ENCODE data around the gene CXCR3.

CXCR3 gene

GRCh38 chrX:71661919-71662318 lies 43.6 kb upstream of the CXCR3 start:
- H3K4me3 ChIP-seq (replicated peaks in 1 of 2; ENCODE audit: low read depth in 2 of 2, low read length in 2 of 2) = no peak overlapping the region
- TF ChIP-seq CTCF (IDR thresholded peaks at IDR 0.05; ENCODE audit: low read depth, low read length) = no peak
- DNase-seq (ENCODE audit: low read depth in 2 of 2) = no peak

GRCh38 chrX:71660562-71661416 lies 42.5 kb upstream of the CXCR3 start:
- no peak overlapping the region for H3K4me3 ChIP-seq (replicated peaks in 1 of 2; ENCODE audit: low read depth in 2 of 2, low read length in 2 of 2)
- no peak for TF ChIP-seq CTCF (IDR thresholded peaks at IDR 0.05; ENCODE audit: low read depth, low read length)
- no peak for DNase-seq (ENCODE audit: low read depth in 2 of 2)

DNA sequence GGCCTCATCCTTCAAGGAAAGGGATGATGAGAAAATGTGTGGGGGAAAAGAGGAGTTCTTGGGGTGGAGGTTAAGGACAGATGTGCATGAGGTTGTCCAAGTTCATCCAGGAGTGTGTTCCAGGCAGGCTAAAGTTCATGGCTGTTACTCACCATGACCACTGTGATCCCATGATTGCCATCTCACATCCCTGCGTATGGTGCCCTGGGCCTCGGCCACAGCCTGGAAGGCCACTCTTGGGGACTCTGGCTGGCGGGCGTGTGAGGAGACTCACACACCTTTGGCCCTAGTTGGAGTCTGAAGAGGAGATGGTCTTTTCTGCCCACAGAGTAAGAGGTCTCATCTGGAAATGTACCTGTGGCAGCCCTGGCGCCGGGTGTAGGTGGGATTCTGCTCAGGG lies 41.6 kb upstream of the CXCR3 start:
- no peak for TF ChIP-seq CTCF (IDR thresholded peaks at IDR 0.05; ENCODE audit: low read depth, low read length)
- DNase-seq (ENCODE audit: low read depth in 2 of 2) = no peak
- no peak overlapping the region for H3K4me3 ChIP-seq (replicated peaks in 1 of 2; ENCODE audit: low read depth in 2 of 2, low read length in 2 of 2)

DNA sequence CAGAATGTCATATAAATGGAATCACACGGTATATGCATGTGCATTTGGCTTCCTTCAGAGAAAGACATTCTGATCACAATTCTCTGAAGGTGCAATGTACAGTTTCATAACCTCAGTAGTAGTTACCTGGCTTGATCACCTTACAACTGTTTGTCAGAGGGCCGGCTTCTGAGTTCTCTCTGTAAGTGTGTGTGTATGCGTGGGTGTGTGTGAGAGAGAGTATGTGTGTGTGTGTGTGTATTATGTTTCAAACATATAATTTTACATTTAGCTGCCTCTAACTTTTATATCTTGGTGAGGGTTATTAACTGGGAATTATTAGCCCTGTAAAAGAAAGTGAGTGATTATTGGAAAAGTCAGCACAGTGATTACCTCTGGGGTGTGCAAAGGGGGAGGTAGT lies 41.0 kb upstream of the CXCR3 start:
- no peak for TF ChIP-seq CTCF (IDR thresholded peaks at IDR 0.05; ENCODE audit: low read depth, low read length)
- no peak overlapping the region for H3K4me3 ChIP-seq (replicated peaks in 1 of 2; ENCODE audit: low read depth in 2 of 2, low read length in 2 of 2)

DNA sequence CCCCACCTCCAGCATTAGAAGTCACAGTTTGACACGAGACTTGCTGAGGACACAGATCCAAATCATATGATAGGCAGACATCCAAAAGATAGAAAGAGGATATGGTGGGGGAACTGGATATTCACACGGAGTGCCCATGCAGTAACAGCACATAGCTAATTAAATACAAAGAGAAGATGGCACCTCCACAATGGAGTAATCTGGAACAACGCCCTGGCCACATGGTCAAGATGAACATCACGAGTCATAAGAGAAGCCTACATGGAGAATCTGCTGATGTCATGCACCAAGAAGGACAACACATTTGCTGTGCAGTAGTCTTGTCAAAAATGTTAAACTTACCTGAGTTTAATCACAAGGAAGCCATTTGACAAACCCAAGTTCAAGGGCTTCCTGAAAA lies 39.0 kb upstream of the CXCR3 start:
- DNase-seq (ENCODE audit: low read depth in 2 of 2) = peak in 1 of 2 donors; percentile 6
- no peak overlapping the region for H3K4me3 ChIP-seq (replicated peaks in 1 of 2; ENCODE audit: low read depth in 2 of 2, low read length in 2 of 2)
- no peak for TF ChIP-seq CTCF (IDR thresholded peaks at IDR 0.05; ENCODE audit: low read depth, low read length)

More for the DNA sequence above, 41.0 kb upstream of the CXCR3 start:
- no peak for DNase-seq (ENCODE audit: low read depth in 2 of 2)

GRCh38 chrX:71653344-71653743 lies 35.0 kb upstream of the CXCR3 start:
- DNase-seq (ENCODE audit: low read depth in 2 of 2) = no peak
- no peak for TF ChIP-seq CTCF (IDR thresholded peaks at IDR 0.05; ENCODE audit: low read depth, low read length)
- H3K4me3 ChIP-seq (replicated peaks in 1 of 2; ENCODE audit: low read depth in 2 of 2, low read length in 2 of 2) = no peak overlapping the region
